Measurements from ENCODE around the gene ZP1. TPM values are rescaled to one million over a fixed set of nuclear protein-coding genes. Genes with fewer than 3 reads are reported as not detected.
A peak's percentile ranks its signal among the peaks of the same experiment; 100 is the strongest.

Gene ZP1
- total and polyA plus RNA-seq, 2 of the 13 experiments (the other 11 are each of a cell fraction or from before 2014, with no cell fraction given): 0.16 TPM; not detected in 1

DNA sequence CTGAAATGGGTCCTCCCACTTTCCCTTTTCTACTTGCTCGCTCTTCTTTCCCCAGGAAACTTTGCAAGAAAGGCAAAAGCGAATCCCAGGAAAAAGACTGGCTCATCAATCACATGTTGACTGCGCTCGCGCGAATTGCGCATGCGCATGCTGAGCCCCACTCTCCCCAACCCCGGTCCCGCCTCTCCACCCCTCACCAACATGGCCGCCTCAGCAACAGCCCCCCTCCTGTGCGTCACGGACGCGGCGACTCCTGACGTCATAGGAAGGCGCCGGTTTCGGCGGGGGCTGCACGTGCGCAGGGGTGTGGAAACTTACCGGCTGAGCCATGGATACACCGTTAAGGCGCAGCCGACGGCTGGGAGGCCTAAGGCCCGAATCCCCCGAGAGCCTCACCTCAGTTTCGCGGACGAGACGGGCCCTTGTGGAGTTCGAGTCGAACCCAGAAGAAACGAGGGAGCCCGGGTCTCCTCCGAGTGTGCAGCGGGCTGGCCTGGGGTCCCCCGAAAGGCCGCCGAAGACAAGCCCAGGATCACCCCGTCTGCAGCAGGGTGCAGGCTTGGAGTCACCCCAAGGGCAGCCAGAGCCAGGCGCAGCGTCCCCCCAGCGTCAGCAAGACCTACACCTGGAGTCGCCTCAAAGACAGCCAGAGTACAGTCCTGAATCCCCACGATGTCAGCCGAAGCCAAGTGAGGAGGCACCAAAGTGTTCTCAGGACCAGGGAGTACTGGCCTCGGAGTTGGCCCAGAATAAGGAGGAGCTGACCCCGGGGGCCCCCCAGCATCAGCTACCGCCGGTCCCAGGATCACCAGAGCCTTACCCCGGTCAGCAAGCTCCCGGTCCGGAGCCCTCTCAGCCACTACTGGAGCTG, 25.3 kb upstream of the ZP1 start, which contains the start of gene CCDC86 (continued):
- TF ChIP-seq, protein P1, sequence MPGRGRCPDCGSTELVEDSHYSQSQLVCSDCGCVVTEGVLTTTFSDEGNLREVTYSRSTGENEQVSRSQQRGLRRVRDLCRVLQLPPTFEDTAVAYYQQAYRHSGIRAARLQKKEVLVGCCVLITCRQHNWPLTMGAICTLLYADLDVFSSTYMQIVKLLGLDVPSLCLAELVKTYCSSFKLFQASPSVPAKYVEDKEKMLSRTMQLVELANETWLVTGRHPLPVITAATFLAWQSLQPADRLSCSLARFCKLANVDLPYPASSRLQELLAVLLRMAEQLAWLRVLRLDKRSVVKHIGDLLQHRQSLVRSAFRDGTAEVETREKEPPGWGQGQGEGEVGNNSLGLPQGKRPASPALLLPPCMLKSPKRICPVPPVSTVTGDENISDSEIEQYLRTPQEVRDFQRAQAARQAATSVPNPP (CRISPR knock-in tag; IDR thresholded peaks at IDR 0.05): no peak
- TF ChIP-seq MEF2D (CRISPR knock-in tag; IDR thresholded peaks at IDR 0.05) (peak; percentile 54), CREB1 (IDR thresholded peaks at IDR 0.05) (peak; percentile 100), CREB1 (CRISPR knock-in tag; IDR thresholded peaks at IDR 0.05) (peak; percentile 100), ZNF557 (CRISPR knock-in tag; IDR thresholded peaks at IDR 0.05) (no peak), PRMT3 (CRISPR knock-in tag; IDR thresholded peaks at IDR 0.05; ENCODE audit: borderline replicate concordance, low read depth) (no peak), SNAI1 (CRISPR knock-in tag; IDR thresholded peaks at IDR 0.05; ENCODE audit: borderline replicate concordance) (no peak; the same call in 1 of the 2 replicates), EED (CRISPR knock-in tag; IDR thresholded peaks at IDR 0.05) (peak; percentile 85), RXRA (CRISPR knock-in tag; IDR thresholded peaks at IDR 0.05) (peak; percentile 71), HES4 (CRISPR knock-in tag; IDR thresholded peaks at IDR 0.05; ENCODE audit: borderline replicate concordance) (peak; percentile 78; the same call in 1 of the 2 replicates), CBFB (CRISPR knock-in tag; IDR thresholded peaks at IDR 0.05) (peak; percentile 84), MATR3 (CRISPR knock-in tag; IDR thresholded peaks at IDR 0.05) (no peak), ELF3 (CRISPR knock-in tag; IDR thresholded peaks at IDR 0.05) (no peak), KLF16 (CRISPR knock-in tag; IDR thresholded peaks at IDR 0.05) (peak in 1 of 2 experiments; percentile 96; a peak in 2 of 4 replicates), ZNF24 (IDR thresholded peaks at IDR 0.05) (no peak)
- TF ChIP-seq, protein P2, sequence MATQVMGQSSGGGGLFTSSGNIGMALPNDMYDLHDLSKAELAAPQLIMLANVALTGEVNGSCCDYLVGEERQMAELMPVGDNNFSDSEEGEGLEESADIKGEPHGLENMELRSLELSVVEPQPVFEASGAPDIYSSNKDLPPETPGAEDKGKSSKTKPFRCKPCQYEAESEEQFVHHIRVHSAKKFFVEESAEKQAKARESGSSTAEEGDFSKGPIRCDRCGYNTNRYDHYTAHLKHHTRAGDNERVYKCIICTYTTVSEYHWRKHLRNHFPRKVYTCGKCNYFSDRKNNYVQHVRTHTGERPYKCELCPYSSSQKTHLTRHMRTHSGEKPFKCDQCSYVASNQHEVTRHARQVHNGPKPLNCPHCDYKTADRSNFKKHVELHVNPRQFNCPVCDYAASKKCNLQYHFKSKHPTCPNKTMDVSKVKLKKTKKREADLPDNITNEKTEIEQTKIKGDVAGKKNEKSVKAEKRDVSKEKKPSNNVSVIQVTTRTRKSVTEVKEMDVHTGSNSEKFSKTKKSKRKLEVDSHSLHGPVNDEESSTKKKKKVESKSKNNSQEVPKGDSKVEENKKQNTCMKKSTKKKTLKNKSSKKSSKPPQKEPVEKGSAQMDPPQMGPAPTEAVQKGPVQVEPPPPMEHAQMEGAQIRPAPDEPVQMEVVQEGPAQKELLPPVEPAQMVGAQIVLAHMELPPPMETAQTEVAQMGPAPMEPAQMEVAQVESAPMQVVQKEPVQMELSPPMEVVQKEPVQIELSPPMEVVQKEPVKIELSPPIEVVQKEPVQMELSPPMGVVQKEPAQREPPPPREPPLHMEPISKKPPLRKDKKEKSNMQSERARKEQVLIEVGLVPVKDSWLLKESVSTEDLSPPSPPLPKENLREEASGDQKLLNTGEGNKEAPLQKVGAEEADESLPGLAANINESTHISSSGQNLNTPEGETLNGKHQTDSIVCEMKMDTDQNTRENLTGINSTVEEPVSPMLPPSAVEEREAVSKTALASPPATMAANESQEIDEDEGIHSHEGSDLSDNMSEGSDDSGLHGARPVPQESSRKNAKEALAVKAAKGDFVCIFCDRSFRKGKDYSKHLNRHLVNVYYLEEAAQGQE (IDR thresholded peaks at IDR 0.05; ENCODE audit: borderline replicate concordance in 1 of 2, low read depth in 1 of 2, low read length in 2 of 2): peak in 1 of 2 experiments; percentile 66; a peak in 1 of 4 replicates
- TF ChIP-seq, protein P3, sequence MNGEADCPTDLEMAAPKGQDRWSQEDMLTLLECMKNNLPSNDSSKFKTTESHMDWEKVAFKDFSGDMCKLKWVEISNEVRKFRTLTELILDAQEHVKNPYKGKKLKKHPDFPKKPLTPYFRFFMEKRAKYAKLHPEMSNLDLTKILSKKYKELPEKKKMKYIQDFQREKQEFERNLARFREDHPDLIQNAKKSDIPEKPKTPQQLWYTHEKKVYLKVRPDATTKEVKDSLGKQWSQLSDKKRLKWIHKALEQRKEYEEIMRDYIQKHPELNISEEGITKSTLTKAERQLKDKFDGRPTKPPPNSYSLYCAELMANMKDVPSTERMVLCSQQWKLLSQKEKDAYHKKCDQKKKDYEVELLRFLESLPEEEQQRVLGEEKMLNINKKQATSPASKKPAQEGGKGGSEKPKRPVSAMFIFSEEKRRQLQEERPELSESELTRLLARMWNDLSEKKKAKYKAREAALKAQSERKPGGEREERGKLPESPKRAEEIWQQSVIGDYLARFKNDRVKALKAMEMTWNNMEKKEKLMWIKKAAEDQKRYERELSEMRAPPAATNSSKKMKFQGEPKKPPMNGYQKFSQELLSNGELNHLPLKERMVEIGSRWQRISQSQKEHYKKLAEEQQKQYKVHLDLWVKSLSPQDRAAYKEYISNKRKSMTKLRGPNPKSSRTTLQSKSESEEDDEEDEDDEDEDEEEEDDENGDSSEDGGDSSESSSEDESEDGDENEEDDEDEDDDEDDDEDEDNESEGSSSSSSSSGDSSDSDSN (CRISPR knock-in tag; IDR thresholded peaks at IDR 0.05): peak; percentile 72
- TF ChIP-seq, protein P4, sequence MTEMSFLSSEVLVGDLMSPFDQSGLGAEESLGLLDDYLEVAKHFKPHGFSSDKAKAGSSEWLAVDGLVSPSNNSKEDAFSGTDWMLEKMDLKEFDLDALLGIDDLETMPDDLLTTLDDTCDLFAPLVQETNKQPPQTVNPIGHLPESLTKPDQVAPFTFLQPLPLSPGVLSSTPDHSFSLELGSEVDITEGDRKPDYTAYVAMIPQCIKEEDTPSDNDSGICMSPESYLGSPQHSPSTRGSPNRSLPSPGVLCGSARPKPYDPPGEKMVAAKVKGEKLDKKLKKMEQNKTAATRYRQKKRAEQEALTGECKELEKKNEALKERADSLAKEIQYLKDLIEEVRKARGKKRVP (CRISPR knock-in tag; IDR thresholded peaks at IDR 0.05): peak in 1 of 2 experiments; percentile 71; a peak in 2 of 4 replicates
- TF ChIP-seq, protein P5, sequence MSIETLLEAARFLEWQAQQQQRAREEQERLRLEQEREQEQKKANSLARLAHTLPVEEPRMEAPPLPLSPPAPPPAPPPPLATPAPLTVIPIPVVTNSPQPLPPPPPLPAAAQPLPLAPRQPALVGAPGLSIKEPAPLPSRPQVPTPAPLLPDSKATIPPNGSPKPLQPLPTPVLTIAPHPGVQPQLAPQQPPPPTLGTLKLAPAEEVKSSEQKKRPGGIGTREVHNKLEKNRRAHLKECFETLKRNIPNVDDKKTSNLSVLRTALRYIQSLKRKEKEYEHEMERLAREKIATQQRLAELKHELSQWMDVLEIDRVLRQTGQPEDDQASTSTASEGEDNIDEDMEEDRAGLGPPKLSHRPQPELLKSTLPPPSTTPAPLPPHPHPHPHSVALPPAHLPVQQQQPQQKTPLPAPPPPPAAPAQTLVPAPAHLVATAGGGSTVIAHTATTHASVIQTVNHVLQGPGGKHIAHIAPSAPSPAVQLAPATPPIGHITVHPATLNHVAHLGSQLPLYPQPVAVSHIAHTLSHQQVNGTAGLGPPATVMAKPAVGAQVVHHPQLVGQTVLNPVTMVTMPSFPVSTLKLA (IDR thresholded peaks at IDR 0.05): peak; percentile 93
